Breast epithelium (tissue), 3 donors: ENCODE data around the gene MRPL41.
"Not testable (repeated sequence)": the region's sequence is repeated elsewhere in the genome, so short reads cannot be mapped to it uniquely, and the experiment has no call there.

ENCODE experiments used
- CTCF ChIP-seq, 3 donors: fragments of 450-650 bp; IDR thresholded peaks; one replicate each; pipeline ENCODE4 v1.5.1; 2016 to 2017; ENCODE audit warnings: antibody characterized with exemption in 3 of 3, mild to moderate bottlenecking in 3 of 3, moderate library complexity in 3 of 3
- POLR2A ChIP-seq: fragments of 450-650 bp; IDR thresholded peaks from one replicate; pipeline ENCODE4 v1.6.1; 2016; ENCODE audit warnings: antibody characterized with exemption, mild to moderate bottlenecking, moderate library complexity
- POLR2AphosphoS5 ChIP-seq, 3 donors: sonication (generic); formaldehyde crosslinking; IDR thresholded peaks; one replicate each; pipeline ENCODE4 v1.6.1; 2017; ENCODE audit warnings: antibody characterized with exemption in 3 of 3

GRCh38 chr9:137568445-137568844 lies 16.8 kb downstream of the MRPL41 start:
- TF ChIP-seq POLR2AphosphoS5 (IDR thresholded peaks at IDR 0.05); CTCF (IDR thresholded peaks at IDR 0.05); POLR2A: not testable (repeated sequence)
